Adrenal gland (tissue), 5 donors: Measurements from ENCODE around the gene UROC1.

Experiments used
- POLR2A ChIP-seq, 2 donors: fragments of 450-650 bp; IDR thresholded peaks; one replicate each; pipeline ENCODE4 v1.6.1; 2017; ENCODE audit warnings: antibody characterized with exemption in 2 of 2, mild to moderate bottlenecking in 2 of 2, moderate library complexity in 1 of 2
- TF ChIP-seq, protein P1 (sequence below), 6 experiments: fragments of 450-650 bp in 4 of 6; fragments of 200-600 bp in 2 of 6; sonication (generic) in 1 of 6; IDR thresholded peaks; 1 replicate in 5 of 6; 2 replicates in 1 of 6; pipeline versions ENCODE4 v1.5.1 to v1.8.0; 2016 to 2021; ENCODE audit warnings: antibody characterized with exemption in 6 of 6, mild to moderate bottlenecking in 2 of 6, moderate library complexity in 1 of 6
- donor health status: DM: no; HTN: no; CAD: no.

DNA sequence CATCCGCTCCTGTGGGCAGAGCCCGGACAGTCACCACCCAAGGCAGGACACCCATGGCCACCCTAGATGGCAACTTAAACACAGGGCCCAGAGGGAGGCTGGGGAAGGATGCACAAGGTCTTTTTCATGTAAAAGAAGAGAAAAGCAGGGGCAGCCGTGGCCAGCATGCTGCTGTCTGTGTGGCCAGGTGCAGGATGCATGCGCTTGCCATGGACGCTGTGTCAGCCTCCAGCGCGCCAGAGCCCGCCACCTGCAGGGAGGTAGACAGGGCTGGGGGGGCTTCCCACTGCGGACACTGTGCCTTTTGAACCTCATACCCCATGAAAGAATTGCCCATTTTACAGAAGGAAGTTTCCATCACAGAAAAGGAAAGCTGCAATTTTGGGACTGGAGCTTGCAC lies 18.2 kb downstream of the UROC1 start:
- no peak for TF ChIP-seq POLR2A (IDR thresholded peaks at IDR 0.05)
- TF ChIP-seq, protein P1, sequence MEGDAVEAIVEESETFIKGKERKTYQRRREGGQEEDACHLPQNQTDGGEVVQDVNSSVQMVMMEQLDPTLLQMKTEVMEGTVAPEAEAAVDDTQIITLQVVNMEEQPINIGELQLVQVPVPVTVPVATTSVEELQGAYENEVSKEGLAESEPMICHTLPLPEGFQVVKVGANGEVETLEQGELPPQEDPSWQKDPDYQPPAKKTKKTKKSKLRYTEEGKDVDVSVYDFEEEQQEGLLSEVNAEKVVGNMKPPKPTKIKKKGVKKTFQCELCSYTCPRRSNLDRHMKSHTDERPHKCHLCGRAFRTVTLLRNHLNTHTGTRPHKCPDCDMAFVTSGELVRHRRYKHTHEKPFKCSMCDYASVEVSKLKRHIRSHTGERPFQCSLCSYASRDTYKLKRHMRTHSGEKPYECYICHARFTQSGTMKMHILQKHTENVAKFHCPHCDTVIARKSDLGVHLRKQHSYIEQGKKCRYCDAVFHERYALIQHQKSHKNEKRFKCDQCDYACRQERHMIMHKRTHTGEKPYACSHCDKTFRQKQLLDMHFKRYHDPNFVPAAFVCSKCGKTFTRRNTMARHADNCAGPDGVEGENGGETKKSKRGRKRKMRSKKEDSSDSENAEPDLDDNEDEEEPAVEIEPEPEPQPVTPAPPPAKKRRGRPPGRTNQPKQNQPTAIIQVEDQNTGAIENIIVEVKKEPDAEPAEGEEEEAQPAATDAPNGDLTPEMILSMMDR (IDR thresholded peaks at IDR 0.05), result no peak
